Uterus (tissue), 4 donors: Measurements from ENCODE around the gene SP2. TPM values are rescaled to one million over a fixed set of nuclear protein-coding genes. Genes with fewer than 3 reads are reported as not detected.
A peak's percentile ranks its signal among the peaks of the same experiment; 100 is the strongest.
"Not testable (repeated sequence)": the region's sequence is repeated elsewhere in the genome, so short reads cannot be mapped to it uniquely, and the experiment has no call there.

ENCODE experiments used
- DNase-seq, 2 donors: peaks; one replicate each; pipeline ENCODE4 v3.0.0-alpha.2; 2019 to 2020
- H3K27ac ChIP-seq, 2 donors: fragments of 200-600 bp; sonication (generic); 1 replicate in 1 of 2; 2 replicates in 1 of 2; pipeline ENCODE4 v1.5.1; 2016 to 2018
- H3K27me3 ChIP-seq, 2 donors: fragments of 200-600 bp; sonication (generic); one replicate each; pipeline ENCODE4 v1.5.1; 2018 to 2019; ENCODE audit warnings: control low read depth in 1 of 2
- H3K36me3 ChIP-seq, 2 donors: fragments of 200-600 bp; sonication (generic); one replicate each; pipeline ENCODE4 v1.5.1; 2019; ENCODE audit warnings: control low read depth in 1 of 2
- H3K4me1 ChIP-seq, 2 donors: fragments of 200-600 bp; sonication (generic); one replicate each; pipeline ENCODE4 v1.5.1; 2018 to 2019; ENCODE audit warnings: control low read depth in 1 of 2
- H3K4me3 ChIP-seq, 2 donors: fragments of 200-600 bp; sonication (generic); 1 replicate in 1 of 2; 2 replicates in 1 of 2; pipeline ENCODE4 v1.5.1; 2018 to 2019; ENCODE audit warnings: mild to moderate bottlenecking in 1 of 2
- H3K9me3 ChIP-seq, 2 donors: fragments of 200-600 bp; sonication (generic); one replicate each; pipeline ENCODE4 v1.5.1; 2019; ENCODE audit warnings: control low read depth in 1 of 2
- POLR2A ChIP-seq, 2 donors: fragments of 450-650 bp; IDR thresholded peaks; one replicate each; pipeline ENCODE4 v1.6.1; 2016; ENCODE audit warnings: antibody characterized with exemption in 2 of 2, mild to moderate bottlenecking in 1 of 2, moderate library complexity in 1 of 2
- intact Hi-C: fragments of 100-400 bp; cut with DNase I; formaldehyde crosslinking; loops from one replicate; pipeline ENCODE4 v1.15.1; 2023; ENCODE audit warnings: low total_unique reads
- total RNA-seq, 4 donors: library from RNA; depleted of rRNA in 3 of 4; stranded (reverse); fragments of >200 nt in 3 of 4; gene quantifications; one replicate each; pipeline versions ENCODE4 v1.1.0 to v1.2.4, GENCODE V29; 2014 to 2023
- TF ChIP-seq, protein P1 (sequence below), 4 experiments: fragments of 200-600 bp in 2 of 4; fragments of 450-650 bp in 2 of 4; sonication (generic) in 2 of 4; IDR thresholded peaks; one replicate each; pipeline ENCODE4 v1.5.1; 2016 to 2019; ENCODE audit warnings: antibody characterized with exemption in 4 of 4, mild to moderate bottlenecking in 2 of 4, moderate library complexity in 1 of 4
- donor health status: DM: yes; HTN: yes; CAD: no.

SP2 gene
- total RNA-seq, 4 donors from 2014 or later = 0.88 to 18.7 (median 1.3) TPM

- intact Hi-C loops = no loop called here
- TF ChIP-seq POLR2A (IDR thresholded peaks at IDR 0.05) = no peak
- TF ChIP-seq, protein P1, sequence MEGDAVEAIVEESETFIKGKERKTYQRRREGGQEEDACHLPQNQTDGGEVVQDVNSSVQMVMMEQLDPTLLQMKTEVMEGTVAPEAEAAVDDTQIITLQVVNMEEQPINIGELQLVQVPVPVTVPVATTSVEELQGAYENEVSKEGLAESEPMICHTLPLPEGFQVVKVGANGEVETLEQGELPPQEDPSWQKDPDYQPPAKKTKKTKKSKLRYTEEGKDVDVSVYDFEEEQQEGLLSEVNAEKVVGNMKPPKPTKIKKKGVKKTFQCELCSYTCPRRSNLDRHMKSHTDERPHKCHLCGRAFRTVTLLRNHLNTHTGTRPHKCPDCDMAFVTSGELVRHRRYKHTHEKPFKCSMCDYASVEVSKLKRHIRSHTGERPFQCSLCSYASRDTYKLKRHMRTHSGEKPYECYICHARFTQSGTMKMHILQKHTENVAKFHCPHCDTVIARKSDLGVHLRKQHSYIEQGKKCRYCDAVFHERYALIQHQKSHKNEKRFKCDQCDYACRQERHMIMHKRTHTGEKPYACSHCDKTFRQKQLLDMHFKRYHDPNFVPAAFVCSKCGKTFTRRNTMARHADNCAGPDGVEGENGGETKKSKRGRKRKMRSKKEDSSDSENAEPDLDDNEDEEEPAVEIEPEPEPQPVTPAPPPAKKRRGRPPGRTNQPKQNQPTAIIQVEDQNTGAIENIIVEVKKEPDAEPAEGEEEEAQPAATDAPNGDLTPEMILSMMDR (IDR thresholded peaks at IDR 0.05) = no peak
- no peak for DNase-seq
Observed at GRCh38 chr17:47934856-47935255, 38.8 kb downstream of the SP2 start.

DNA sequence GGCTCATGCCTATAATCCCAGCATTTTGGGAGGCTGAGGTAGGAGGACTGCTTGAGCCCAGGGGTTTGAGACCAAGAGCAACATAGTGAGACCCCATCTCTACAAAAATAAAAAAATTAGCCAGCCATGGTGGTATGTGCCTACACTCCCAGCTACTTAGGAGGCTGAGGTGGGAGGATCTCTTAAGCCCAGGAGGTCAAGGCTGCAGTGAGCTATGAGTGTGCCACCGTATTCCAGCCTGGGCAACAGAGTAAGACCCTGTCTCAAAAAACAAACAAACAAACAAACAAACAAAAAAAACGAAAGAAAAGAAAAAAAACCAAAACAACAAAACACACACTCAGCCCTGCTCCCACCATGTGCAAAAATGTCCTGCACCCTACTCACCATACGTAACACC lies 39.4 kb downstream of the SP2 start:
- H3K9me3 ChIP-seq, DNase-seq, H3K4me3 ChIP-seq, intact Hi-C loops, H3K4me1 ChIP-seq, H3K36me3 ChIP-seq, H3K27me3 ChIP-seq, H3K27ac ChIP-seq: not testable (repeated sequence)

More at GRCh38 chr17:47934856-47935255, 38.8 kb downstream of the SP2 start:
- H3K27me3 ChIP-seq = no peaks in the 10 kb centered on the region
- H3K9me3 ChIP-seq = no peaks in the 10 kb centered on the region
- no peaks in the 10 kb centered on the region for H3K36me3 ChIP-seq
- H3K4me3 ChIP-seq = no peak overlapping the region
- no peaks in the 10 kb centered on the region for H3K4me1 ChIP-seq
- no peak overlapping the region for H3K27ac ChIP-seq

GRCh38 chr17:47935961-47936360 lies 39.9 kb downstream of the SP2 start:
- no peak overlapping the region for H3K4me3 ChIP-seq
- DNase-seq = no peak
- no peaks in the 10 kb centered on the region for H3K36me3 ChIP-seq
- TF ChIP-seq POLR2A (IDR thresholded peaks at IDR 0.05) = no peak
- TF ChIP-seq, protein P1 (IDR thresholded peaks at IDR 0.05) = no peak
- H3K27ac ChIP-seq = no peak overlapping the region
- H3K4me1 ChIP-seq = no peaks in the 10 kb centered on the region
- no peaks in the 10 kb centered on the region for H3K9me3 ChIP-seq
- H3K27me3 ChIP-seq = no peaks in the 10 kb centered on the region
- intact Hi-C loops = no loop called here

- DNase-seq = no peak
- H3K36me3 ChIP-seq = no peaks in the 10 kb centered on the region
- no peaks in the 10 kb centered on the region for H3K27me3 ChIP-seq
- TF ChIP-seq, protein P1 (IDR thresholded peaks at IDR 0.05) = no peak
- no peak for TF ChIP-seq POLR2A (IDR thresholded peaks at IDR 0.05)
- no peaks in the 10 kb centered on the region for H3K9me3 ChIP-seq
- intact Hi-C loops = no loop called here
- no peak overlapping the region for H3K27ac ChIP-seq
- H3K4me3 ChIP-seq = no peak overlapping the region
- H3K4me1 ChIP-seq = no peaks in the 10 kb centered on the region
Observed at GRCh38 chr17:47937941-47938340, 41.9 kb downstream of the SP2 start.

- peak; percentile 43 for TF ChIP-seq POLR2A (IDR thresholded peaks at IDR 0.05)
- TF ChIP-seq, protein P1 (IDR thresholded peaks at IDR 0.05) = no peak
- Histone ChIP-seq H3K36me3 (no peaks in the 10 kb centered on the region), H3K27me3 (no peaks in the 10 kb centered on the region), H3K4me1 (no peaks in the 10 kb centered on the region), H3K4me3 (peak within 1 kb of the TSS; percentile 86), H3K27ac (peak within 1 kb of the TSS; percentile 70 to 83), H3K9me3 (no peaks in the 10 kb centered on the region)
- DNase-seq = peak; percentile 91 to 94
- intact Hi-C loops = no loop called here
Observed at GRCh38 chr17:47941246-47942095, 45.4 kb downstream of the SP2 start, which contains the start of gene PNPO. Gene PNPO (plus strand): TSS chr17:47941571. CDS start chr17:47941676, 105 bp downstream.
